Stimulated activated CD8-positive, alpha-beta memory T cell treated with anti-CD3 and anti-CD28 coated beads, Interleukin-2, amount 100 ng/mL, for 1 hour (primary cell): ENCODE measurements around the gene SGSH.
"Not testable (repeated sequence)": the region's sequence is repeated elsewhere in the genome, so short reads cannot be mapped to it uniquely, and the experiment has no call there.

Experiments used
- DNase-seq, 2 donors: peaks; one replicate each; pipeline ENCODE4 v3.0.0-alpha.2; 2020; ENCODE audit warnings: low read depth in 2 of 2

The SGSH gene

GRCh38 chr17:80210348-80211108 lies 9.6 kb downstream of the SGSH start:
- no peak for DNase-seq

DNA sequence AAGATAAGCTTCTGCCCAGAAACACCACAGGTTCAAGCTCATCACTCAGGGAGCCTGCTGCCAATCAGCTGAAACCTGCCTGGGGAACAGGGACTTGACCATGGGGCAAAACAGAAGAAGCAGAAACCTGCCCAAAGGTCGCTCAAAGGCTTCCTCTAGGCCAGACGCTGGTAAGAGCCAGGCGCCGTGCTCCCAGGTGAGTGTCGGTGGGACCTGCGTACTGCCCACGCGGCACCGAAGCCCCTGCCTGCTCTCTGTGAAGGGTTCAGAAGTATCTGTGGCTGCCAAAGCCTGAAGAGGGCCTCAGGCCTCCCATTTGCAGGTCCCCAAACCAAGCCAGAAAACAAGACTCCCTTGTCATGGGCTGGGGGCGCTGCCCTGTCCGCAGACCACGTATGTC lies 10.4 kb downstream of the SGSH start:
- DNase-seq, result no peak

DNA sequence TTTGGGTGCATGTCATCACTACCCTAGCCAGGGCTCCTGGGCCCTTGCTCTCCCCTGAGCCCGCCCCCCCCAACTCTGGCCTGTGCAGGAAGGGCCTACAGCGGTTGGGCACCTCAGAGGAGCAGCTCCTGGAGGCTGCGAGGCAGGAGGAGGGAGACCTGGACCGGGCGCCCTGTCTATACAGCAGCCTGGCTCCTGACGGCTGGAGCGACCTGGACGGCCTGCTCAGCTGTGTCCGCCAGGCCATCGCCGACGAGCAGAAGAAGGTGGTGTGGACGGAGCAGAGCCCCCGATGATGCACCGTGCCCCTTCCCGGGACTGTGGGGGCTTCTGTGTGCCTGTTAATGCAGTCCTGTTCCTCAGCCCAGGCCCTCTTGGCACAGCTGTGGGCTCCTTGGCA lies 12.1 kb downstream of the SGSH start:
- DNase-seq, result no peak

DNA sequence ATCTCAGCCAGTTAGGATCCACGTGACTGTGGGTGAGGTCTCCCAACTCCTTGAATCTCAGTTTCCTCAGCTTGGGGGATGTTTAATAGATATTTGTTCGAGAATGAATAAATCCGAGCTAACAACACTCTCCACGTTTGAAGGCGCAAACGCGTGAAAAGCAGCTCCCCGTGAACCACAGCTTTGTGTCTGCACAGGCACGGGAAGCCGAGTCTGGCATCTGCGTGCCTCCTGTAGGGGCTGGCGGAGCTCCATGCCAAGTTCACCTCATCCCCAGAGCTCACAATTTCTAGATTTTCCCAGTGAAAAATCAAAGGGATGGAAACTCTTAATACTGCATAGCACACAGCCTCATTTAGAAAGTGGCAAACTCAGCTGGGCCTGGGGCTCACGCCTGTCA lies 14.3 kb downstream of the SGSH start:
- DNase-seq, result no peak

DNA sequence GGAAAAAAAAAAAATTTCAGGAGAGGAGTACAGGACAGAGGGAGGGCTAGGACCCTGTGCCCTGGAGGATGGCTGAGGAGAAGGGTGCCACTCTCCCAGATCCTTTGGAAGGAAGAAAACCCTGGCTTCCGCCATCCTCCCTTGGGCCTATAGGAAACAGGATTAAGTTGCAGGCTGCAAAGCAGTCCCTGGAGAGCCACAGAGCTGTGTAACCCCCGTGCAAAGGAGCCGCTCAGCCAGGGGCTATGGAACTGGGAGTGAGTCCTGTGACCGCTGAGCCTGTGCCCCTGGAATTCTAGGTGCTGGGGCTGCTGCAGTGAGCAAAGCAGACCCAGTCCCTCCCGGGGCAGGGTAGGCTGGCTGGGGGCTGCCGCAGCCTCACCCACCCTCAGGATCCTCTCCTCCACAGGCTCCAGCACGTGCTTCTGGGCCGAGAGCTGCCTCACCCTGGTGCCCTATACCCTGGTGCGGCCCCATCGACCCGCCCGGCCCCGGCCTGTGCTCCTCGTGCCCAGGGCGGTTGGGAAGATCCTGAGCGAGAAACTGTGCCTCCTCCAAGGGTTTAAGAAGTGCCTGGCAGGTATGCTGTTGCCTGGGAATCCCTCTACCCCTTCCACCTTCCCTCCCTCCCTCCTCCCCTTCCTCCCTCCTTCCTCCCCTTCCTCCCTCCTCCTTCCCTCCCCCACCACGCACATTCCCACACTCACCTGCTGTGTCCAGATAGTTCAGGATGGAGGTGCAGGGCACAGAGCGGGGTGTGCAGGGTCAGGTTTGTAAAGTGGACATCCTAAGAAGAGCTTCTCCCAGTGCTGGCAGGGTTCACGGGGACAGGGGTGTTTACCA lies 15.3 kb downstream of the SGSH start:
- DNase-seq, result no peak

DNA sequence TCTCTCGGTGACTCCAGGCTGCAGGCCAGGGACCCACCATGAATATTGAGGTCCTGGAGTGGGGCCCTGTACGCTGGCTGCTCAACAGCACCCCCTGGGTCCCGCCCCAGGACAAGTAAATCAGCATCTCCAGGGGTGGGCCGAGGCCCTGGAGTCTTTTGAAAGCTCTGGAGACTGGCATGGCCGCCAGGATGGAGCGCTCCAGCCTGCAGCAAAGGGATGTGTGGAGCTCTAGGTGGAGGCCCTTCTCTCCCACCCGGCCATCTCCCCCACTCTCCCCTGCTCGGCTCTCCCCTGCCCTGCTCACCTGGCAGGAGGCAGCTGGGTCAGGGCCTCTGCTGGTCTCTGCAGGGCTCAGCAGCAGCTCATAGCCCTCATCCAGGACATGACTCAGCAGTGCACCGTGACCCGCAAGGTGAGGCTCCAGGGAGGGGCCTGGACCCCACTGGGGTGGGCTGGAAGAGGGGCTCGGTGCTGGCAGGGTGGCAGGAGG lies 16.6 kb downstream of the SGSH start:
- no peak for DNase-seq

- DNase-seq, result no peak
Observed at GRCh38 chr17:80202197-80202596, 17.9 kb downstream of the SGSH start.

GRCh38 chr17:80201446-80201845 lies 18.7 kb downstream of the SGSH start:
- DNase-seq, result no peak

- not testable (repeated sequence) for DNase-seq
Observed at GRCh38 chr17:80199295-80199694, 20.8 kb downstream of the SGSH start.

DNA sequence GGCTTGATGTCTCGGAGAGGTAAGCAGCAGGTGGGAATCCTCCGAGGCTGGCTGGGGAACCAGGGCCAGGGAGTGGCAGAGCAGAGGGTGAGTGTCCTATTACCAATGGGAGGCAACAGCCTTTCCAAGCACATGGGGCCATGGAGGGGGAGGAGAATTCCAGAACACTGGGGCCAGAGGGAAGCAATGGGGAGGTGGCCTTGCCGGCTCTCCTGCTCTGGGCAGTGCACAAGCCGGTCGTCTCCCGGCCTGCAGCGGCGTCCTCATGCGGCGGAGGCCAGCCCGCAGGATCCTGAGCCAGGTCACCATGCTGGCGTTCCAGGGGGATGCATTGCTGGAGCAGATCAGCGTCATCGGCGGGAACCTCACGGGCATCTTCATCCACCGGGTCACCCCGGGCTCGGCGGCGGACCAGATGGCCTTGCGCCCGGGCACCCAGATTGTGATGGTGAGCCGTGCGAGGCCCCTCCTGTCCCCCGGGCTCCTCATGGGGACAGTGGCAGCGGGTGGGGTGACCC lies 21.9 kb downstream of the SGSH start:
- DNase-seq, result no peak

GRCh38 chr17:80196652-80197051 lies 23.5 kb downstream of the SGSH start:
- no peak for DNase-seq

- DNase-seq, result peak; percentile 39 to 48
Observed at GRCh38 chr17:80195671-80196529, 24.2 kb downstream of the SGSH start.

DNA sequence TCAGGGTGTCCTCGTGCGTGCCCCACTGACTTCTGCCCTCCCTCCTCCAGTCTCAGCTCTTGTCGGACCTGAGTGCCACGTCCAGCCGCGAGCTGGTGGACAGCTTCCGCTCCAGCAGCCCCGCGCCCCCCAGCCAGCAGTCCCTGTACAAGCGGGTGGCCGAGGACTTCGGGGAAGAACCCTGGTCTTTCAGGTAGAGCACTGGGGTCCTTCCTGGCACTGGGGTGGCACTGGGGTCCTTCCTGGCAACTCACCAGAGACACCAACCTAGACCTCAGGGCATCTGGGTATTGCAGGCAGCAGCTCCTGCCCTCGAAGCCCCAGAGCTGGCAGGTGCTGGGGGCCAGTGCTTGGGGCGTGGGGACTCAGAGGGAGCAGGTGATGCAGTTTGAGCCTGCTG lies 25.0 kb downstream of the SGSH start:
- no peak for DNase-seq

GRCh38 chr17:80191865-80192661 lies 28.1 kb downstream of the SGSH start:
- no peak for DNase-seq

GRCh38 chr17:80191192-80191591 lies 28.9 kb downstream of the SGSH start:
- no peak for DNase-seq

DNA sequence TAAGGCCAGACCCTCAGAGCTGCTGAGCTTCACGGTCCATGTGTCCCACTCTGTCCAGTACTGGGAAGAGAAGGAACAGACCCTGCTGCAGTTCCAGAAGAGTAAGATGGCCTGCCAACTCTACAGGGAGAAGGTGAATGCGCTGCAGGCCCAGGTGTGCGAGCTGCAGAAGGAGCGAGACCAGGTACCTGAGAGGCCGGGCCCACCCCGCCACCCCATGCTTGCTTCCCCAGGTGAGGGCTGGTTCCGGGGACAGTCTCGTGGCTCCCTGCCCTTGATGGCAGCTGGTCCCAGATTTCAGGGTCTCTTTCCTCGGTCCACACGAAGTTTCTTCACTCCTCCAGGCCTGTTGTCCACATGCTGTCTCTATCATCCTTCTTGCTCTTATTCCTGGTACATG lies 29.4 kb downstream of the SGSH start:
- no peak for DNase-seq

- no peak for DNase-seq
Observed at GRCh38 chr17:80189611-80190010, 30.5 kb downstream of the SGSH start.

DNA sequence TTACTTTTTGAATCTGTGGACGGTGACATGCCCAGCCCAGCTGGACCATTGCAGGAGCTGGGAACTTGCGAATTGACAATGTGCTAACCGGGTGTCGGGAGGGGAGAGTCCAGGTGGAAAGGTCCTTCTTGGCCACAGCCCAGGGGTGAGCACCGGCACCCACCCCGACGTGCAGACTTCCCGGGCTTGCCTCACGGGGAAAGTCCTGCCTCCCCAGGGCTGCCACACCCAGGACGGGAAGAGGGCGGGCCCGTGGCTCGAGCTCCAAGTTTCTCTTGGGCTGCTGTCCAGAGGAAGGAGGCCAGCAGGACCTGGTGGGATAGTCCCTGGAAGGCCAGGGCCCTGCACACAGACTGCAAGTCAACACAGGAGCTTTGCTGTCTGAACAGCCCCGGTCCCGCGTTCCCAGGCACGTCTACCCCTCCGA lies 32.6 kb downstream of the SGSH start:
- no peak for DNase-seq

DNA sequence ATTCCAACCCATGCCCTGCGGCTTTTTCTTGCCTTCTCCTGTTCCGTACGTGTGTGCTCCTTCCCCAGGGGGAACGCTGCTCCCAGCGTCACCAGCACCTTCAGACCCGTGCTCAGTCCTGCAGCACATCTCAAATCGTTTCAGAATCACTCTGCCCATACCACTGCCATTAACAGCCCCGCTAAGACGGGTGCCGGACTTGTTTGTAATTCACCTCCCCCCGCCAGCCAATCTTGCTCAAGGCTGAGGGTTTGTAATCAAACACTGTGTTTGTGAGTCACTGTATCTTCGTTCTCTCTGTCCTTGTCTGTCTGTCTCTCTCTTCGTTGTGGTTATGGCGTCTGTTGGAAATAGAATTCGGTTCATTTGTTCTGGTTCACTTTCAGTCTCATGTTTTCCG lies 33.0 kb downstream of the SGSH start:
- no peak for DNase-seq

DNA sequence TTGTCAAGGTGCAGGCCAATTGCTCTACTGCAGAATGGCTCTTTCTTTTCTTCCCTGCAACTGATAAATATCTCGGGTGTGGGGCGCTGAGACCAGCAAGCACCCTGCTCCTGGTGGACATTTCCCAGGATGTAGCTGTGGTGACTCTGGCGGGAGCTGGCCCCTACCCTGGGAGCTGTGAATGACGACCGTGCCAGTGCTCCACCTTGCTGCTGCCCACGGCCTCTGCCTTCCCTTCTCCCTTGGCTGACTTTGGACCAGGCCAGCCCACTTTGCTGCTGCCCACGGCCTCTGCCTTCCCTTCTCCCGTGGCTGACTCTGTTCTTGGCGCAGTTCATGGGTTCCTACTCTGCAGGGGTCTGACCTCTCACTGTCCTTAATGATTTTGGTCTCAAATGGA lies 34.2 kb downstream of the SGSH start:
- no peak for DNase-seq

DNA sequence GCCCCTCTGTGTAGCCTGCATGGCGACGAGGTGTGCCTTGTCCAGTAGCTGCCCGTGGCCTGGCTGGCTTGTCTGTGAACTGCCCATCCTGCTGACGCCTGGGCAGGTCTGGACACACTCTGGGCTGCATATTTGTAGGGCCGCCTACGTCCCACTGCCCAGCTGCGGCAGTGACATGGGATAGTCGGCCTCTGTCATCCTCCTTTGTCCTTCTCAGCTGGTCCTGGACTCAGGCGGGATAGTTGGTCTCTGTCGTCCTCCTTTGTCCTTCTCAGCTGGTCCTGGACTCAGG lies 35.8 kb downstream of the SGSH start:
- DNase-seq, result no peak
